Esophagus muscularis mucosa (tissue), 4 donors: ENCODE data around the gene AIG1. TPM values are rescaled to one million over a fixed set of nuclear protein-coding genes. Genes with fewer than 3 reads are reported as not detected.

ENCODE experiments used
- DNase-seq: peaks from one replicate; pipeline ENCODE4 v3.0.0-alpha.2; 2017; ENCODE audit errors: extremely low spot score
- H3K27ac ChIP-seq, 4 donors: fragments of 200-600 bp; sonication (generic); replicated peaks in 1 of 4; 1 replicate in 3 of 4; 2 replicates in 1 of 4; pipeline ENCODE4 v1.5.1; 2016 to 2019; ENCODE audit warnings: mild to moderate bottlenecking in 1 of 4
- H3K27me3 ChIP-seq, 4 donors: fragments of 200-600 bp; sonication (generic); one replicate each; pipeline versions ENCODE4 v1.5.1 to v1.6.0; 2016 to 2019
- H3K36me3 ChIP-seq, 4 donors: fragments of 200-600 bp; sonication (generic); one replicate each; pipeline ENCODE4 v1.5.1; 2016 to 2019
- H3K4me1 ChIP-seq, 4 donors: fragments of 200-600 bp; sonication (generic); one replicate each; pipeline ENCODE4 v1.5.1; 2016 to 2019
- H3K4me3 ChIP-seq, 4 donors: fragments of 200-600 bp; sonication (generic); 1 replicate in 2 of 4; 2 replicates in 2 of 4; pipeline ENCODE4 v1.5.1; 2016 to 2019; ENCODE audit warnings: mild to moderate bottlenecking in 4 of 4, moderate library complexity in 1 of 4
- H3K9me3 ChIP-seq, 4 donors: fragments of 200-600 bp; sonication (generic); 1 replicate in 3 of 4; 2 replicates in 1 of 4; pipeline ENCODE4 v1.5.1; 2016 to 2019
- CTCF ChIP-seq, 3 experiments: fragments of 200-600 bp in 2 of 3; fragments of 450-650 bp in 1 of 3; sonication (generic) in 2 of 3; IDR thresholded peaks; one replicate each; pipeline ENCODE4 v1.5.1; 2017 to 2019; ENCODE audit warnings: antibody characterized with exemption in 3 of 3, mild to moderate bottlenecking in 2 of 3, moderate library complexity in 1 of 3
- EP300 ChIP-seq: sonication (generic); formaldehyde crosslinking; IDR thresholded peaks from one replicate; pipeline ENCODE4 v1.6.1; 2017; ENCODE audit warnings: antibody characterized with exemption
- POLR2A ChIP-seq: fragments of 450-650 bp; IDR thresholded peaks from one replicate; pipeline ENCODE4 v1.6.1; 2017; ENCODE audit warnings: antibody characterized with exemption, moderate library complexity, mild to moderate bottlenecking, low read depth
- POLR2AphosphoS5 ChIP-seq, 2 donors: sonication (generic); formaldehyde crosslinking; IDR thresholded peaks; one replicate each; pipeline ENCODE4 v1.6.1; 2017; ENCODE audit warnings: antibody characterized with exemption in 2 of 2
- WGBS: methylation state at CpG from one replicate; pipeline ENCODE4 v1.1.5; 2018; 5-methylcytosine and 5-hydroxymethylcytosine counted together
- intact Hi-C: fragments of 100-400 bp; cut with DNase I; formaldehyde crosslinking; loops from one replicate; pipeline ENCODE4 v1.15.1; 2023
- total RNA-seq, 4 donors: library from RNA; depleted of rRNA; stranded (reverse); fragments of >200 nt; gene quantifications; one replicate each; pipeline versions ENCODE4 v1.1.0 to v1.2.1, GENCODE V29; 2016

AIG1 gene
- total RNA-seq, 4 donors from 2014 or later: 21.0 to 26.3 (median 23.4) TPM

- 63% methylated on average over 3 of the region's 3 CpGs for WGBS
- TF ChIP-seq EP300: no peak
- TF ChIP-seq CTCF (IDR thresholded peaks at IDR 0.05): no peak
- TF ChIP-seq POLR2AphosphoS5 (IDR thresholded peaks at IDR 0.05): no peak
- no peak for TF ChIP-seq POLR2A
- Histone ChIP-seq H3K27me3 (no peaks in the 10 kb centered on the region), H3K9me3 (peaks cover 0 to 5% (median 0%) of the 10 kb centered on the region in 4 donors), H3K36me3 (no peaks in the 10 kb centered on the region), H3K27ac (no peak overlapping the region), H3K4me1 (no peaks in the 10 kb centered on the region), H3K4me3 (no peak overlapping the region)
- no peak for DNase-seq
- intact Hi-C loops: no loop called here
Observed at GRCh38 chr6:143356101-143356880, 295.6 kb downstream of the AIG1 start.

- no peaks in the 10 kb centered on the region for H3K27me3 ChIP-seq
- H3K9me3 ChIP-seq: peaks cover 0 to 5% (median 0%) of the 10 kb centered on the region in 4 donors
- no peak overlapping the region for H3K27ac ChIP-seq
- peaks cover 0 to 4% (median 0%) of the 10 kb centered on the region in 4 donors for H3K4me1 ChIP-seq
- no peaks in the 10 kb centered on the region for H3K36me3 ChIP-seq
- TF ChIP-seq EP300 (no peak), CTCF (IDR thresholded peaks at IDR 0.05) (no peak), POLR2A (no peak), POLR2AphosphoS5 (IDR thresholded peaks at IDR 0.05) (no peak)
- H3K4me3 ChIP-seq: no peak overlapping the region
- intact Hi-C loops: no loop called here
- no peak for DNase-seq
Observed at GRCh38 chr6:143357152-143357551, 296.5 kb downstream of the AIG1 start.

- 52% methylated on average over 1 of the region's 1 CpG for WGBS
- no peaks in the 10 kb centered on the region for H3K36me3 ChIP-seq
- H3K4me3 ChIP-seq: no peak overlapping the region
- no peaks in the 10 kb centered on the region for H3K27me3 ChIP-seq
- TF ChIP-seq CTCF (IDR thresholded peaks at IDR 0.05): no peak
- TF ChIP-seq EP300: no peak
- TF ChIP-seq POLR2AphosphoS5 (IDR thresholded peaks at IDR 0.05): no peak
- TF ChIP-seq POLR2A: no peak
- H3K27ac ChIP-seq: no peak overlapping the region
- peaks cover 0 to 4% (median 0%) of the 10 kb centered on the region in 4 donors for H3K4me1 ChIP-seq
- intact Hi-C loops: no loop called here
- peaks cover 0 to 5% (median 0%) of the 10 kb centered on the region in 4 donors for H3K9me3 ChIP-seq
- no peak for DNase-seq
Observed at GRCh38 chr6:143357561-143358255, 297.0 kb downstream of the AIG1 start.

GRCh38 chr6:143361536-143362191 is 301.0 kb downstream of the AIG1 start:
- H3K27me3 ChIP-seq: no peaks in the 10 kb centered on the region
- 93% methylated on average over 3 of the region's 4 CpGs for WGBS
- no peak for DNase-seq
- no peaks in the 10 kb centered on the region for H3K9me3 ChIP-seq
- intact Hi-C loops: no loop called here
- no peak overlapping the region for H3K4me3 ChIP-seq
- peaks cover 0 to 4% (median 0%) of the 10 kb centered on the region in 4 donors for H3K4me1 ChIP-seq
- no peak for TF ChIP-seq CTCF (IDR thresholded peaks at IDR 0.05)
- TF ChIP-seq POLR2A: no peak
- no peak for TF ChIP-seq POLR2AphosphoS5 (IDR thresholded peaks at IDR 0.05)
- no peak for TF ChIP-seq EP300
- no peaks in the 10 kb centered on the region for H3K36me3 ChIP-seq
- H3K27ac ChIP-seq: no peak overlapping the region
